ENCODE measurements around the gene PPEF2.

GRCh38 chr4:75907966-75908365, 5.7 kb upstream of the PPEF2 start:
- TF ChIP-seq CTCF (IDR thresholded peaks at IDR 0.05 in 2 of 3, conservative IDR thresholded peaks at IDR 0.05 in 1 of 3; ENCODE audit: control insufficient read depth in 2 of 3, extremely low read depth in 1 of 3, insufficient read depth in 1 of 3, low read depth in 3 of 3, low read length in 3 of 3) (no peak), DPF2 (IDR thresholded peaks at IDR 0.05) (no peak), ZNF274 (IDR thresholded peaks at IDR 0.05; ENCODE audit: insufficient read depth, insufficient read length) (no peak), CHD1 (IDR thresholded peaks at IDR 0.05; ENCODE audit: low read depth, low read length) (no peak), MAX (IDR thresholded peaks at IDR 0.05; ENCODE audit: low read depth, low read length) (no peak), EZH2 (IDR thresholded peaks at IDR 0.05; ENCODE audit: borderline replicate concordance, control insufficient read depth, low read depth, low read length) (no peak), USF2 (IDR thresholded peaks at IDR 0.05; ENCODE audit: borderline replicate concordance, low read depth, low read length) (no peak), RAD21 (IDR thresholded peaks at IDR 0.05; ENCODE audit: insufficient read depth, low read depth, low read length) (no peak)

All from GM12878 (cell line).